DND-41 (cell line): ENCODE data around the gene IQGAP2.

Experiments
- ATAC-seq: fragments of 200-7000 bp; cut with Tn5 transposase; 3 replicates; pipeline ENCODE4 v1.9.1; 2021; ENCODE audit warnings: low read depth; ENCODE audit not compliant: insufficient read depth
- DNase-seq: peaks from one replicate; pipeline ENCODE4 v3.0.0-alpha.2; 2020
- H2AFZ ChIP-seq: 2 replicates; pipeline ENCODE4 v1.6.0; 2012; ENCODE audit warnings: low read depth, low read length
- H3K27ac ChIP-seq: 2 replicates; pipeline ENCODE4 v1.5.1; 2012; ENCODE audit warnings: low read length, inconsistent platforms
- H3K27me3 ChIP-seq: fragments of 200-600 bp; sonication (generic); 2 replicates; pipeline ENCODE4 v1.6.0; 2012; ENCODE audit warnings: low read length, mild to moderate bottlenecking, inconsistent platforms; ENCODE audit not compliant: insufficient read depth, poor library complexity
- H3K36me3 ChIP-seq: 2 replicates; pipeline ENCODE4 v1.5.1; 2012; ENCODE audit warnings: low read length, inconsistent platforms; ENCODE audit not compliant: insufficient read depth
- H3K4me1 ChIP-seq: 2 replicates; pipeline ENCODE4 v1.5.1; 2012; ENCODE audit warnings: mild to moderate bottlenecking, low read length; ENCODE audit not compliant: insufficient read depth
- H3K4me2 ChIP-seq: 2 replicates; pipeline ENCODE4 v1.6.0; 2012; ENCODE audit warnings: mild to moderate bottlenecking, moderate library complexity, low read length, inconsistent platforms; ENCODE audit not compliant: insufficient read depth
- H3K4me3 ChIP-seq, 2 experiments: fragments of 200-600 bp in 1 of 2; shearing (Covaris generic) in 1 of 2; 2 replicates each; pipeline ENCODE4 v1.5.1; 2012 to 2016; ENCODE audit warnings: inconsistent platforms in 2 of 2, low read length in 2 of 2, mild to moderate bottlenecking in 2 of 2, low read depth in 1 of 2, moderate library complexity in 1 of 2
- H3K79me2 ChIP-seq: 2 replicates; pipeline ENCODE4 v1.6.0; 2012; ENCODE audit warnings: low read length, inconsistent platforms; ENCODE audit not compliant: insufficient read depth
- H3K9ac ChIP-seq: 2 replicates; pipeline ENCODE4 v1.6.0; 2012; ENCODE audit warnings: low read depth, mild to moderate bottlenecking, inconsistent platforms, low read length, moderate library complexity
- H3K9me3 ChIP-seq: 2 replicates; pipeline ENCODE4 v1.5.1; 2012; ENCODE audit warnings: low read length, moderate library complexity, mild to moderate bottlenecking, inconsistent platforms; ENCODE audit not compliant: insufficient read depth, severe bottlenecking
- H4K20me1 ChIP-seq: 2 replicates; pipeline ENCODE4 v1.6.0; 2012; ENCODE audit warnings: low read length; ENCODE audit not compliant: insufficient read depth
- EZH2 ChIP-seq: IDR thresholded peaks from 3 replicates; pipeline ENCODE4 v1.6.1; 2012; ENCODE audit warnings: borderline replicate concordance, low read depth, mild to moderate bottlenecking, moderate library complexity, low read length, inconsistent platforms; ENCODE audit not compliant: severe bottlenecking
- TF ChIP-seq, protein P1 (sequence below): IDR thresholded peaks from 2 replicates; pipeline ENCODE4 v1.5.1; 2012; ENCODE audit warnings: borderline replicate concordance, low read length, moderate library complexity, mild to moderate bottlenecking; ENCODE audit not compliant: poor library complexity, severe bottlenecking; ENCODE audit errors: extremely low read depth

The IQGAP2 gene

DNA sequence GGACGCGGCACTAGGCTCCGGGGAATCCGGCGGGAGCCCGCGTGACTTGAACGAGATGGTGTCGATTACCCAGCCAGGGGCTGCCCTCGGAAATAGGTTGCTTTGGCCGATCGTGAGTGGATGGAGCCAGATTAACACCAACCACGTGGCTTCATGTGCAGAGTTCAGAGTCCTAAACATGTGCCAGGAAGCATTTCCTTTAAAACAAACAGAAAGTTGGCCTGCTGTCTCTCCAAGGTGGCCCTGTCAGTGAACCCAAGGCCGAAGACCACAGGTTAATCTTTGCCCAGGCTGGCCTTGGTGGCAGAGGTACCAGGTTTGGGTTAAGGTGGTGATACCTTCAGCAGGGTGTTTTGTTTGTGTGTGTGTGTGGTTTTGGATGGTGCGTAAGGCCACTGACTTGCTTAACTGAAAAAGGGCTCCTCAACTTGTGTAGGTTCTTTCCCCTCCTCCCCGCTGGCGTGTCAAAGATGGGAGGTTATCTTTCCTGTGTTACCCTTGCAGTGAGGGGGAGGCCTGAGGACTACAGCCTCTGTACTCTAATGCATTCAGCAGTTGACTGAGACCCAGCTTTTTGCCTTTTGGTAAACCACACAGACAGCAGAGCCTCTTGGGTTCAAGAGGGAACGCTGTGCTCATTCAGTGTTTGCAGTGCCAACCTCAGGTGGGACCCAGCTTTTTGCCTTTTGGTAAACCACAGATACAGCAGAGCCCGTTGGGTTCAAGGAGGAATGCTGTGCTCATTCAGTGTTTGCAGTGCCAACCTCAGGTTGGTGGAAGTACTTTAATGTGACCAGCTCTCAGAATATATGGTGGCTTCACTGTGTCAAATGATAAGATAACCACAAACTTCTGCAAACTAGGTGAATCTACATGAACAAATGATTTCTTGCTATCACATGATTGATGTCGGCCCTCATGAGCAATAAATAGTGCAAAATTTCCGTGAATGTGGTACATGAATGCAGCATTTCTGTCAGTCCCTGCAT is 1.4 kb downstream of the IQGAP2 start:
- ATAC-seq (no peak), DNase-seq (peak; percentile 28)
- no peak for TF ChIP-seq EZH2
- TF ChIP-seq, protein P1, sequence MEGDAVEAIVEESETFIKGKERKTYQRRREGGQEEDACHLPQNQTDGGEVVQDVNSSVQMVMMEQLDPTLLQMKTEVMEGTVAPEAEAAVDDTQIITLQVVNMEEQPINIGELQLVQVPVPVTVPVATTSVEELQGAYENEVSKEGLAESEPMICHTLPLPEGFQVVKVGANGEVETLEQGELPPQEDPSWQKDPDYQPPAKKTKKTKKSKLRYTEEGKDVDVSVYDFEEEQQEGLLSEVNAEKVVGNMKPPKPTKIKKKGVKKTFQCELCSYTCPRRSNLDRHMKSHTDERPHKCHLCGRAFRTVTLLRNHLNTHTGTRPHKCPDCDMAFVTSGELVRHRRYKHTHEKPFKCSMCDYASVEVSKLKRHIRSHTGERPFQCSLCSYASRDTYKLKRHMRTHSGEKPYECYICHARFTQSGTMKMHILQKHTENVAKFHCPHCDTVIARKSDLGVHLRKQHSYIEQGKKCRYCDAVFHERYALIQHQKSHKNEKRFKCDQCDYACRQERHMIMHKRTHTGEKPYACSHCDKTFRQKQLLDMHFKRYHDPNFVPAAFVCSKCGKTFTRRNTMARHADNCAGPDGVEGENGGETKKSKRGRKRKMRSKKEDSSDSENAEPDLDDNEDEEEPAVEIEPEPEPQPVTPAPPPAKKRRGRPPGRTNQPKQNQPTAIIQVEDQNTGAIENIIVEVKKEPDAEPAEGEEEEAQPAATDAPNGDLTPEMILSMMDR = no peak
- Histone ChIP-seq H3K27me3 (peaks cover 48% of the 10 kb centered on the region), H3K9me3 (no peaks in the 10 kb centered on the region), H4K20me1 (peaks cover 20% of the 10 kb centered on the region), H2AFZ (no peak overlapping the region), H3K4me1 (peaks cover 31% of the 10 kb centered on the region), H3K4me3 (peak overlapping the region in 1 of 2 experiments; percentile 62; a peak in 1 of 4 replicates), H3K79me2 (no peaks in the 10 kb centered on the region), H3K4me2 (peak overlapping the region; percentile 96), H3K9ac (no peak overlapping the region), H3K36me3 (no peaks in the 10 kb centered on the region), H3K27ac (no peak overlapping the region)

DNA sequence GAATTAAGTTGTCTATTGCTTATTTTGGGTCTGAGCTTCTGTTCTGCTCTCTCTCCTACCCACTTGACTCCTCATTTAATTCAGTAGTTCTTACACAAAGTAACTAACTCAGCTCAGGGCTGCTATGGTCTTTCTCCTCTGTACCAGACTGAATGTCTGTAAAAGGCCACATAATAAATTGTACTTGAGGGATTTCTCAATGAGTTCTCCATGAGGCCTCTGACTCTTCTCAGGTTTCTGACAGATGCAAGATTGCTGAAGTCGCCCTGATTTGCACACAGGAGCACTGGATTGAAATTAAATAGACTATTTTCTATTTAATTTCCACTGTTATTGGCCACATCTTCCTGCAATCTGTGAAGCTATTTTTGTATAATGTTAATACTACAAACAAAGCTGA is 2.9 kb downstream of the IQGAP2 start:
- H3K36me3 ChIP-seq = no peaks in the 10 kb centered on the region
- H3K27me3 ChIP-seq = peaks cover 46% of the 10 kb centered on the region
- no peak for ATAC-seq
- no peaks in the 10 kb centered on the region for H3K9me3 ChIP-seq
- peaks cover 31% of the 10 kb centered on the region for H3K4me1 ChIP-seq
- no peak overlapping the region for H2AFZ ChIP-seq
- H4K20me1 ChIP-seq = peaks cover 18% of the 10 kb centered on the region
- no peaks in the 10 kb centered on the region for H3K79me2 ChIP-seq
- H3K4me2 ChIP-seq = no peak overlapping the region
- no peak for DNase-seq
- TF ChIP-seq, protein P1 = no peak
- no peak for TF ChIP-seq EZH2
- no peak overlapping the region for H3K4me3 ChIP-seq
- no peak overlapping the region for H3K9ac ChIP-seq
- H3K27ac ChIP-seq = no peak overlapping the region

DNA sequence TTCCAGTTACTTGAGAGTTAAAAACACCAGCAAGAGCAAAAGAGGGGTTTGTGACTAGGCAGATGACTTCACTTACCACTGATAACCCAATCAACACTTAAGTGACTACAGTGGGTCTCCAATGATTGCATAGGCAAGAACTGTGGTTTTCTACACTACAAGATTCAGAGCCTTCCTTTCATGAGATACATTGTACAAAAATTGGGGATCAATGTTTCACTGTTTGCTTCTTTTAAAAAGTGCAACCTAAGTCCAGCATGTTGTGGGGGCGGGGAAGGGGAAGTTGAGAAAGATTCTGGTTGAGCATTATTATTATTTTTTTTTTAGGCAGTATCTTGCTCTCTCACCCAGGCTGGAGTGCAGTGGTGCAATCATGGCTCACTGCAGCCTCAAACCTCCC is 3.6 kb downstream of the IQGAP2 start:
- Histone ChIP-seq H3K4me2 (no peak overlapping the region), H2AFZ (no peak overlapping the region), H3K9me3 (no peaks in the 10 kb centered on the region), H3K4me3 (no peak overlapping the region), H3K4me1 (peaks cover 30% of the 10 kb centered on the region), H4K20me1 (peaks cover 12% of the 10 kb centered on the region), H3K79me2 (no peaks in the 10 kb centered on the region), H3K27ac (no peak overlapping the region), H3K27me3 (peaks cover 40% of the 10 kb centered on the region), H3K36me3 (no peaks in the 10 kb centered on the region), H3K9ac (no peak overlapping the region)
- DNase-seq = no peak
- no peak for ATAC-seq
- no peak for TF ChIP-seq EZH2
- TF ChIP-seq, protein P1 = no peak
